Neuronal stem cell (in vitro differentiated cells): ENCODE results near the gene TRMT61A.
"Not testable (repeated sequence)": the region's sequence is repeated elsewhere in the genome, so short reads cannot be mapped to it uniquely, and the experiment has no call there.

Source experiments
- DNase-seq: peaks from one replicate; pipeline ENCODE4 v3.0.0-alpha.2; 2013; ENCODE audit warnings: low spot score
- H2AFZ ChIP-seq: one replicate; pipeline ENCODE4 v1.6.1; 2013; ENCODE audit warnings: mild to moderate bottlenecking, low read length, inconsistent platforms
- H2AK5ac ChIP-seq: 2 replicates; pipeline ENCODE4 v1.6.1; 2013; ENCODE audit warnings: low read depth, mild to moderate bottlenecking, inconsistent platforms, low read length, moderate library complexity, mixed read lengths
- H2BK120ac ChIP-seq: 2 replicates; pipeline ENCODE4 v1.6.1; 2013; ENCODE audit warnings: low read depth, mild to moderate bottlenecking, inconsistent platforms, low read length, moderate library complexity, mixed read lengths
- H2BK12ac ChIP-seq: one replicate; pipeline ENCODE4 v1.6.1; 2013; ENCODE audit warnings: low read length, inconsistent platforms
- H2BK15ac ChIP-seq: 2 replicates; pipeline ENCODE4 v1.6.1; 2013; ENCODE audit warnings: mild to moderate bottlenecking, low read length, inconsistent platforms, mixed read lengths
- H2BK5ac ChIP-seq: one replicate; pipeline ENCODE4 v1.6.1; 2013; ENCODE audit warnings: inconsistent platforms, mild to moderate bottlenecking, low read length, moderate library complexity
- H3K14ac ChIP-seq: one replicate; pipeline ENCODE4 v1.6.1; 2013; ENCODE audit warnings: low read length, inconsistent platforms
- H3K18ac ChIP-seq: 2 replicates; pipeline ENCODE4 v1.6.1; 2013; ENCODE audit warnings: low read length, inconsistent platforms
- H3K23ac ChIP-seq: 2 replicates; pipeline ENCODE4 v1.6.1; 2013; ENCODE audit warnings: low read depth, mild to moderate bottlenecking, mixed read lengths, low read length, inconsistent platforms; ENCODE audit not compliant: poor library complexity
- H3K27ac ChIP-seq: replicated peaks from 3 replicates; pipeline ENCODE4 v1.5.1; 2013; ENCODE audit warnings: low read length, inconsistent platforms
- H3K27me3 ChIP-seq, 3 experiments: 2 replicates each; pipeline ENCODE4 v1.6.1; 2013; ENCODE audit warnings: low read length in 3 of 3, mild to moderate bottlenecking in 2 of 3, inconsistent platforms in 1 of 3, low read depth in 1 of 3, mixed read lengths in 1 of 3, moderate library complexity in 1 of 3; ENCODE audit not compliant: control insufficient read depth in 3 of 3, insufficient read depth in 3 of 3
- H3K36me3 ChIP-seq, 2 donors: replicated peaks in 1 of 2; 2 replicates each; pipeline ENCODE4 v1.6.1; 2013; ENCODE audit warnings: low read length in 2 of 2; ENCODE audit not compliant: control insufficient read depth in 2 of 2, insufficient read depth in 2 of 2
- H3K4ac ChIP-seq: 2 replicates; pipeline ENCODE4 v1.6.1; 2013; ENCODE audit warnings: inconsistent platforms, mild to moderate bottlenecking, low read length, moderate library complexity
- H3K4me1 ChIP-seq, 2 donors: 1 replicate in 1 of 2; 2 replicates in 1 of 2; pipeline ENCODE4 v1.6.1; 2013; ENCODE audit warnings: low read length in 2 of 2, low read depth in 1 of 2; ENCODE audit not compliant: control insufficient read depth in 2 of 2, insufficient read depth in 1 of 2
- H3K4me2 ChIP-seq: one replicate; pipeline ENCODE4 v1.6.1; 2013; ENCODE audit warnings: mild to moderate bottlenecking, low read length, inconsistent platforms; ENCODE audit not compliant: insufficient read depth, poor library complexity, severe bottlenecking
- H3K4me3 ChIP-seq, 2 donors: 2 replicates each; pipeline ENCODE4 v1.5.1; 2013; ENCODE audit warnings: low read length in 2 of 2, mild to moderate bottlenecking in 2 of 2, inconsistent platforms in 1 of 2, moderate library complexity in 1 of 2
- H3K79me1 ChIP-seq: one replicate; pipeline ENCODE4 v1.6.1; 2013; ENCODE audit warnings: low read depth, mild to moderate bottlenecking, inconsistent platforms, low read length, moderate library complexity
- H3K9ac ChIP-seq: one replicate; pipeline ENCODE4 v1.6.1; 2013; ENCODE audit warnings: mild to moderate bottlenecking, low read depth, low read length, inconsistent platforms; ENCODE audit not compliant: poor library complexity
- H3K9me3 ChIP-seq, 2 donors: replicated peaks in 1 of 2; 2 replicates each; pipeline versions ENCODE3 to v1.6.1; 2013; ENCODE audit warnings: low read length in 2 of 2, mild to moderate bottlenecking in 2 of 2, inconsistent platforms in 1 of 2, low read depth in 1 of 2, mixed read lengths in 1 of 2, moderate library complexity in 1 of 2; ENCODE audit not compliant: control insufficient read depth in 2 of 2, insufficient read depth in 1 of 2
- H4K8ac ChIP-seq: one replicate; pipeline ENCODE4 v1.6.1; 2013; ENCODE audit warnings: low read depth, mild to moderate bottlenecking, inconsistent platforms, low read length, moderate library complexity
- H4K91ac ChIP-seq: one replicate; pipeline ENCODE4 v1.6.1; 2013; ENCODE audit warnings: low read length, low read depth, mild to moderate bottlenecking, inconsistent platforms; ENCODE audit not compliant: poor library complexity
- WGBS, 2 donors: extraction: QIAGEN DNeasy Blood & Tissue Kit; methylation state at CpG; one replicate each; pipeline ENCODE4 v1.1.7; 2013; ENCODE audit warnings: missing lambda C conversion rate in 2 of 2, mixed read lengths in 1 of 2; ENCODE audit not compliant: insufficient read length in 2 of 2, insufficient replicate concordance in 1 of 2; ENCODE audit errors: extremely low coverage in 2 of 2; 5-methylcytosine and 5-hydroxymethylcytosine counted together

Gene TRMT61A

GRCh38 chr14:103512180-103512579, 16.8 kb upstream of the TRMT61A start:
- not testable (repeated sequence) for H3K14ac ChIP-seq, H3K18ac ChIP-seq, H2BK5ac ChIP-seq, H3K9ac ChIP-seq, H2AFZ ChIP-seq, H3K4me2 ChIP-seq, H2AK5ac ChIP-seq, H3K79me1 ChIP-seq, H2BK15ac ChIP-seq, H3K9me3 ChIP-seq, H3K4me1 ChIP-seq, H4K8ac ChIP-seq, H2BK12ac ChIP-seq, H3K23ac ChIP-seq, H3K27ac ChIP-seq, DNase-seq, H2BK120ac ChIP-seq, H4K91ac ChIP-seq, H3K4me3 ChIP-seq, H3K4ac ChIP-seq, H3K27me3 ChIP-seq
- WGBS, 2 donors = no CpG with 5 or more reads among the region's 8 CpGs
- H3K36me3 ChIP-seq = peaks cover 13 to 58% of the 10 kb centered on the region in 2 donors

GRCh38 chr14:103512701-103513611, 16.0 kb upstream of the TRMT61A start:
- Histone ChIP-seq H3K4me1 (peaks cover 7 to 14% of the 10 kb centered on the region in 2 donors), H4K91ac (no peak overlapping the region), H3K4me2 (no peak overlapping the region), H3K79me1 (no peaks in the 10 kb centered on the region), H3K14ac (peak overlapping the region; percentile 79), H3K9me3 (no peaks in the 10 kb centered on the region), H2BK12ac (no peak overlapping the region), H4K8ac (no peak overlapping the region), H3K27ac (no peak overlapping the region), H2BK120ac (no peak overlapping the region), H3K18ac (peak overlapping the region; percentile 82), H2AK5ac (peak overlapping the region; percentile 40), H3K9ac (no peak overlapping the region), H3K4ac (no peak overlapping the region), H2BK15ac (no peak overlapping the region), H3K4me3 (no peak overlapping the region), H2AFZ (no peak overlapping the region), H3K23ac (peak overlapping the region; percentile 57), H3K36me3 (peaks cover 10 to 50% of the 10 kb centered on the region in 2 donors), H3K27me3 (no peaks in the 10 kb centered on the region), H2BK5ac (no peak overlapping the region)
- no CpG with 5 or more reads among the region's 25 CpGs for WGBS, 2 donors
- no peak for DNase-seq

GRCh38 chr14:103514596-103515421, 14.2 kb upstream of the TRMT61A start:
- H2BK120ac ChIP-seq = no peak overlapping the region
- H4K91ac ChIP-seq = no peak overlapping the region
- H2BK12ac ChIP-seq = no peak overlapping the region
- H2BK15ac ChIP-seq = no peak overlapping the region
- peak overlapping the region; percentile 73 for H4K8ac ChIP-seq
- no peaks in the 10 kb centered on the region for H3K27me3 ChIP-seq
- DNase-seq = no peak
- H3K9me3 ChIP-seq = no peaks in the 10 kb centered on the region
- H3K27ac ChIP-seq = no peak overlapping the region
- peak overlapping the region; percentile 6 for H2BK5ac ChIP-seq
- no CpG with 5 or more reads among the region's 18 CpGs for WGBS, 2 donors
- no peak overlapping the region for H3K14ac ChIP-seq
- peak overlapping the region; percentile 6 for H2AK5ac ChIP-seq
- no peak overlapping the region for H3K4me3 ChIP-seq
- H2AFZ ChIP-seq = no peak overlapping the region
- peaks cover 14 to 45% of the 10 kb centered on the region in 2 donors for H3K36me3 ChIP-seq
- no peak overlapping the region for H3K4me2 ChIP-seq
- H3K18ac ChIP-seq = peak overlapping the region; percentile 41
- H3K23ac ChIP-seq = peak overlapping the region; percentile 81
- no peaks in the 10 kb centered on the region for H3K79me1 ChIP-seq
- peak overlapping the region; percentile 66 for H3K9ac ChIP-seq
- H3K4me1 ChIP-seq = peaks cover 15 to 32% of the 10 kb centered on the region in 2 donors
- no peak overlapping the region for H3K4ac ChIP-seq
